Keratinocyte (primary cell): Measurements from ENCODE around the gene BBS12. TPM values are rescaled to one million over a fixed set of nuclear protein-coding genes. Genes with fewer than 3 reads are reported as not detected.
A peak's percentile ranks its signal among the peaks of the same experiment; 100 is the strongest.

Source experiments
- DNase-seq: peaks from one replicate; pipeline ENCODE4 v3.0.0-alpha.2; 2011; ENCODE audit warnings: low read depth, missing footprints, low spot score
- FAIRE-seq: peaks from 2 replicates; lab custom pipeline; 2011; peaks lifted over from hg19 to GRCh38; lab: Jason Lieb, UNC
- H2AFZ ChIP-seq: 2 replicates; pipeline ENCODE4 v1.6.0; 2012; ENCODE audit warnings: low read length, control low read depth, inconsistent platforms; ENCODE audit not compliant: control insufficient read depth
- H3K27ac ChIP-seq: 2 replicates; pipeline ENCODE4 v1.5.1; 2011; ENCODE audit warnings: low read length; ENCODE audit not compliant: control insufficient read depth, insufficient read depth
- H3K27me3 ChIP-seq: 3 replicates; pipeline ENCODE4 v1.6.0; 2011; ENCODE audit warnings: low read length; ENCODE audit not compliant: control insufficient read depth, insufficient read depth; ENCODE audit errors: extremely low read depth
- H3K36me3 ChIP-seq, 2 experiments: 2 replicates in 1 of 2; 3 replicates in 1 of 2; pipeline ENCODE4 v1.5.1; 2011; ENCODE audit warnings: low read length in 2 of 2, mild to moderate bottlenecking in 1 of 2; ENCODE audit not compliant: control insufficient read depth in 2 of 2, insufficient read depth in 2 of 2; ENCODE audit errors: extremely low read depth in 1 of 2
- H3K4me1 ChIP-seq: 3 replicates; pipeline ENCODE4 v1.5.1; 2011; ENCODE audit warnings: low read length; ENCODE audit not compliant: control insufficient read depth, insufficient read depth; ENCODE audit errors: extremely low read depth
- H3K4me2 ChIP-seq: 3 replicates; pipeline ENCODE4 v1.6.0; 2011; ENCODE audit warnings: low read depth, low read length; ENCODE audit not compliant: control insufficient read depth, insufficient read depth; ENCODE audit errors: extremely low read depth
- H3K4me3 ChIP-seq, 3 experiments: fragments of 200-600 bp in 1 of 3; sonication (generic) in 1 of 3; 2 replicates in 2 of 3; 3 replicates in 1 of 3; pipeline ENCODE4 v1.5.1; 2011 to 2016; ENCODE audit warnings: low read length in 3 of 3, mild to moderate bottlenecking in 3 of 3, control low read depth in 2 of 3, inconsistent platforms in 1 of 3, low read depth in 1 of 3, mixed read lengths in 1 of 3, mixed run types in 1 of 3, moderate library complexity in 1 of 3; ENCODE audit not compliant: control insufficient read depth in 2 of 3, insufficient read depth in 2 of 3; ENCODE audit errors: extremely low read depth in 1 of 3
- H3K79me2 ChIP-seq: 2 replicates; pipeline ENCODE4 v1.6.0; 2012; ENCODE audit warnings: low read length; ENCODE audit not compliant: control insufficient read depth, insufficient read depth
- H3K9ac ChIP-seq: 3 replicates; pipeline ENCODE4 v1.6.0; 2011; ENCODE audit warnings: low read length; ENCODE audit not compliant: control insufficient read depth, insufficient read depth; ENCODE audit errors: extremely low read depth
- H3K9me1 ChIP-seq: 3 replicates; pipeline ENCODE4 v1.6.0; 2011; ENCODE audit warnings: low read length; ENCODE audit not compliant: control insufficient read depth, insufficient read depth; ENCODE audit errors: extremely low read depth
- H3K9me3 ChIP-seq: 2 replicates; pipeline ENCODE4 v1.5.1; 2012; ENCODE audit warnings: low read depth, low read length; ENCODE audit not compliant: control insufficient read depth
- H4K20me1 ChIP-seq: 3 replicates; pipeline ENCODE4 v1.6.0; 2011; ENCODE audit warnings: low read length; ENCODE audit not compliant: control insufficient read depth, insufficient read depth; ENCODE audit errors: extremely low read depth
- CTCF ChIP-seq, 3 experiments: IDR thresholded peaks in 1 of 3; conservative IDR thresholded peaks in 1 of 3; optimal IDR thresholded peaks in 1 of 3; 2 replicates in 2 of 3; 3 replicates in 1 of 3; pipeline versions ENCODE3 to v1.5.1; 2011; ENCODE audit warnings: low read length in 3 of 3, mild to moderate bottlenecking in 3 of 3, moderate library complexity in 2 of 3, control low read depth in 1 of 3, inconsistent platforms in 1 of 3; ENCODE audit not compliant: insufficient read depth in 2 of 3; ENCODE audit errors: extremely low read depth in 1 of 3
- EZH2 ChIP-seq: IDR thresholded peaks from one replicate; pipeline ENCODE4 v1.6.1; 2012; ENCODE audit warnings: inconsistent platforms, mild to moderate bottlenecking, low read length, moderate library complexity
- dilution Hi-C: fragments of 300-500 bp; cut with MboI; formaldehyde crosslinking; loops from one replicate; pipeline ENCODE4 v1.7.0; 2020; ENCODE audit warnings: low sequenced_read_pairs; ENCODE audit not compliant: extremely low pct_ligation_motif_present
- polyA plus RNA-seq, 5 experiments: library from polyadenylated mRNA; depleted of rRNA in 3 of 5; stranded (reverse) in 3 of 5; stranded (forward) in 1 of 5; unstranded in 1 of 5; fragments of >200 nt; gene quantifications; 1 replicate in 1 of 5; 2 replicates in 3 of 5; 3 replicates in 1 of 5; pipeline versions ENCODE4 v1.2.1 to v1.2.3, GENCODE V29; 2011 to 2012; ENCODE audit warnings: missing spikeins in 2 of 5, low read depth in 1 of 5, low replicate concordance in 1 of 5

The BBS12 gene
- polyA plus RNA-seq, 1 donor (not counting 4 experiments of a cell fraction or from before 2014, with no cell fraction given) = 2.5 TPM

GRCh38 chr4:122787940-122788339 lies 55.4 kb downstream of the BBS12 start:
- H3K27me3 ChIP-seq = no peaks in the 10 kb centered on the region
- H3K4me3 ChIP-seq = no peak overlapping the region
- dilution Hi-C loops = no loop called here
- H2AFZ ChIP-seq = no peak overlapping the region
- no peak overlapping the region for H3K9ac ChIP-seq
- no peaks in the 10 kb centered on the region for H3K79me2 ChIP-seq
- peaks cover 3% of the 10 kb centered on the region for H3K9me3 ChIP-seq
- H3K36me3 ChIP-seq = no peaks in the 10 kb centered on the region
- no peak overlapping the region for H3K4me2 ChIP-seq
- FAIRE-seq (no peak), DNase-seq (no peak)
- H3K9me1 ChIP-seq = no peaks in the 10 kb centered on the region
- TF ChIP-seq EZH2 (no peak), CTCF (optimal IDR thresholded peaks at IDR 0.05 in 1 of 3, IDR thresholded peaks at IDR 0.05 in 1 of 3, conservative IDR thresholded peaks at IDR 0.05 in 1 of 3; ENCODE audit: extremely low read depth in 1 of 3, insufficient read depth in 2 of 3, low read length in 3 of 3) (no peak)
- H3K4me1 ChIP-seq = peaks cover 34% of the 10 kb centered on the region
- no peak overlapping the region for H3K27ac ChIP-seq
- H4K20me1 ChIP-seq = no peaks in the 10 kb centered on the region

- no peaks in the 10 kb centered on the region for H3K27me3 ChIP-seq
- TF ChIP-seq EZH2 (no peak), CTCF (optimal IDR thresholded peaks at IDR 0.05 in 1 of 3, IDR thresholded peaks at IDR 0.05 in 1 of 3, conservative IDR thresholded peaks at IDR 0.05 in 1 of 3; ENCODE audit: extremely low read depth in 1 of 3, insufficient read depth in 2 of 3, low read length in 3 of 3) (no peak)
- H3K9me1 ChIP-seq = no peaks in the 10 kb centered on the region
- H3K4me1 ChIP-seq = peaks cover 24% of the 10 kb centered on the region
- H3K9me3 ChIP-seq = peaks cover 3% of the 10 kb centered on the region
- H3K4me2 ChIP-seq = no peak overlapping the region
- H3K36me3 ChIP-seq = no peaks in the 10 kb centered on the region
- no peak overlapping the region for H3K27ac ChIP-seq
- H4K20me1 ChIP-seq = no peaks in the 10 kb centered on the region
- no peak overlapping the region for H2AFZ ChIP-seq
- FAIRE-seq (peak; percentile 59), DNase-seq (no peak)
- H3K9ac ChIP-seq = no peak overlapping the region
- no peaks in the 10 kb centered on the region for H3K79me2 ChIP-seq
- dilution Hi-C loops = no loop called here
- no peak overlapping the region for H3K4me3 ChIP-seq
Measured at GRCh38 chr4:122788935-122789334, 56.4 kb downstream of the BBS12 start.
